Measurements from ENCODE around the gene SLC46A1. TPM values are rescaled to one million over a fixed set of nuclear protein-coding genes. Genes with fewer than 3 reads are reported as not detected.
A peak's percentile ranks its signal among the peaks of the same experiment; 100 is the strongest.

Gene SLC46A1
- total and polyA plus RNA-seq, 2 donors (not counting 1 experiment from before 2014, with no cell fraction given) = 2.5 to 4.3 TPM

- Histone ChIP-seq H3K27ac (ENCODE audit: low read length in 2 of 2) (no peak overlapping the region), H3K79me2 (ENCODE audit: control insufficient read depth, insufficient read depth, low read length) (peaks cover 16% of the 10 kb centered on the region), H2AFZ (ENCODE audit: insufficient read depth, low read depth, low read length, poor library complexity, severe bottlenecking) (no peak overlapping the region), H3K36me3 (replicated peaks in 1 of 2; ENCODE audit: control extremely low read depth in 1 of 2, control insufficient read depth in 1 of 2, extremely low read depth in 1 of 2, insufficient read depth in 2 of 2, low read length in 1 of 2) (no peaks in the 10 kb centered on the region), H3K4me2 (replicated peaks; ENCODE audit: low read depth, low read length, poor library complexity, severe bottlenecking) (peak overlapping the region; percentile 34), H3K4me3 (ENCODE audit: control extremely low read depth in 1 of 5, extremely low read depth in 1 of 5, insufficient read depth in 1 of 5, low read depth in 2 of 5, low read length in 4 of 5) (no peak overlapping the region), H3K4me1 (ENCODE audit: control insufficient read depth in 2 of 2, insufficient read depth in 2 of 2, low read length in 2 of 2) (peaks cover 16 to 20% of the 10 kb centered on the region in 2 donors), H3K9ac (ENCODE audit: low read length) (no peak overlapping the region), H4K20me1 (ENCODE audit: control insufficient read depth, insufficient read depth, low read length, poor library complexity, severe bottlenecking) (peaks cover 14% of the 10 kb centered on the region), H3K27me3 (replicated peaks in 1 of 4; ENCODE audit: control extremely low read depth in 1 of 4, control insufficient read depth in 3 of 4, insufficient read depth in 4 of 4, low read length in 3 of 4) (peaks cover 0 to 32% (median 2%) of the 10 kb centered on the region in 4 experiments), H3K9me3 (ENCODE audit: control extremely low read depth in 1 of 3, control insufficient read depth in 2 of 3, insufficient read depth in 1 of 3, low read length in 2 of 3) (peaks cover 0 to 4% (median 1%) of the 10 kb centered on the region in 3 donors)
- intact Hi-C loops (cut with micrococcal nuclease) = no loop called here
- POLR2A ChIA-PET = no interaction called here
- no peak overlapping the region for H3K4me3 Mint-ChIP-seq
- CTCF ChIA-PET = interaction anchor here (2.7 kb wide), 1 partner anchor 35 kb away, joined by 7 read pairs; no protein-coding TSS in a partner anchor
- TF ChIP-seq EZH2 (IDR thresholded peaks at IDR 0.05; ENCODE audit: borderline replicate concordance, insufficient read depth, low read depth, low read length, poor library complexity, severe bottlenecking) = no peak
- no peak for TF ChIP-seq CTCF (IDR thresholded peaks at IDR 0.05)
- peaks cover 27% of the 10 kb centered on the region for H3K27me3 Mint-ChIP-seq
- H3K9me3 Mint-ChIP-seq (ENCODE audit: insufficient read depth) = no peaks in the 10 kb centered on the region
- WGBS (ENCODE audit: insufficient coverage) = 40% methylated on average over 70 of the region's 72 CpGs
- DNase-seq (no peak), ATAC-seq (ENCODE audit: low read depth) (no peak)
- H3K4me1 Mint-ChIP-seq = peaks cover 26% of the 10 kb centered on the region
- no peak overlapping the region for H3K27ac Mint-ChIP-seq
These were observed 24.7 kb downstream of the SLC46A1 start for GRCh38 chr17:28381141-28381825.
